SW 1271 (cell line): Measurements from ENCODE around the gene DCP2.

Source experiments
- DNase-seq, 2 experiments: peaks; one replicate each; lab custom pipeline; 2025; lab: John Stamatoyannopoulos, UW

The DCP2 gene

GRCh38 chr5:112967520-112968083 is 9.0 kb upstream of the DCP2 start:
- DNase-seq: no peak

GRCh38 chr5:112968411-112969106 is 8.0 kb upstream of the DCP2 start:
- DNase-seq: no peak

- no peak for DNase-seq
These were observed 5.3 kb upstream of the DCP2 start for GRCh38 chr5:112971276-112971675.

GRCh38 chr5:112973036-112973435 is 3.6 kb upstream of the DCP2 start:
- DNase-seq: no peak

- no peak for DNase-seq
These were observed 2.7 kb upstream of the DCP2 start for GRCh38 chr5:112973904-112974303.

DNA sequence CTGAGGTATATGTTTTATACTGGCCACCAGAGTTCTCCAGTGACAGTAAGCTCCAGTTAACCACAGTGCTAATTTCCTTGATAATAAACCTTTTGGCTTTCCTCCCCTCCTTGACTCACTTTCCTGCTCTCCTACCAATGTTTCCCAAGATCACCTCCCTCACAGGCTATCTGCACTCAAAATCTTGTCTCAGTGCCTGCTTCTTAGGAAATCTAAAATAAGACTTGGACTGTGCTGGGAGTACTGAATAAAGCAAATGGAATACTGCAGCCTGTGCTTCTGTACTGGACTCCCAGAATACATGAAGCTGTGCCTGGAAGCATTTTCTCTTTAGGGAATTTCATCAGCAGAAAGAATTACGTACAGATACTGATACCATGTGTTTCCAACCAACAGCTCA is 1.7 kb upstream of the DCP2 start:
- no peak for DNase-seq

DNA sequence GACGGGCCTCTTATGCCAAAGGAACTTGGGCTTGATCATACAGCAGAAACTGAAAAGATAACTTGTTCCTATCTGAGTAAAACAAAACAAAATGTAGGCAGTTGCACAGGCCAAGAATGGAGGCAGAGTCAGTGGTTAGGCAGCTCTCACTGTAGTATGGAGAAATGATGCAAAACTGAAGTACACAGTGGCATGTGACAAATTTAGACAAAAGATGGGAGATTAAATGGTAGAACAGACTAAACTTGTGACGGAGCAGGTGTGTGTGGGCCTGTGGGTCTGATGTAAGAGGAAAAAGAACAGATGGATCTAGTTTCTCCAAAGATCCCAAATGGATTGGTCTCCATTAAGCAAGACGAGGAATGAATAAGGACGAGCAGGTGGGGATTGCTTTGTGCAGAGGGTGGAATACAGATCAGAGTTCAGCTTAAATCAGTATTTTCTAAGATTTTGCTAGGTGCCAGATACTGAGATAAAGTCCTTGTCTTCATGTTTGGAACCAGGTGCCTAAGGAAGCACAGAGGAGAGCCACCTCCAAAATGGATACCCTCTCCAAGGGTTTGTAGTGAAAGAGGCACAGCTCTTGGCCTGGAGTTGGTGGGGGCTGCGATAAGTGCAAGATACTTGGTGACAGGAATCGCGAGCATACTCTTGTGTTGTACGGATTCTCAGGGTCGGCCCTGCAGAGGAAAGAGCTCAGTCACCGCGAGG is 722 bp upstream of the DCP2 start:
- no peak for DNase-seq

GRCh38 chr5:112977440-112977861 is 853 bp downstream of the DCP2 start:
- no peak for DNase-seq

GRCh38 chr5:112978836-112979235 is 2.2 kb downstream of the DCP2 start:
- no peak for DNase-seq

DNA sequence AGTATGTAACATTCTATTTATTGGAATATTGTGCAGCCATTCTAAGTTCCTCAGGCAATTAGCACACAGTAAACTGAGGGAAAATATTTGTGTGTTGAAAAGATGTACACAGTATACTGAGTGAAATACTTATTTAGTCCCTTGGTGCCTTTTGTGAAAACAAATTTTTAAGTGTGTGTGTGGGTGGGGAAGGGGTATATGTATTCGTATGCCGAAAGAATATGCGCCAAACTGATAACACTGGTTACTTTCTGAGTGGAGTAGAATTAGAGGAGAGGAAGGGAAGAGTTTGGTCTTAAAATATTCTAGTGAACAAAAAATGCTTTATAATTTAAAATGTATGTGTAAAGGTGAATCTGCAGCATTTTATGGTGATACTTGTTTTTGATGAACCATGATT is 3.1 kb downstream of the DCP2 start:
- DNase-seq: no peak

- no peak for DNase-seq
These were observed 6.8 kb downstream of the DCP2 start for GRCh38 chr5:112983363-112983762.

DNA sequence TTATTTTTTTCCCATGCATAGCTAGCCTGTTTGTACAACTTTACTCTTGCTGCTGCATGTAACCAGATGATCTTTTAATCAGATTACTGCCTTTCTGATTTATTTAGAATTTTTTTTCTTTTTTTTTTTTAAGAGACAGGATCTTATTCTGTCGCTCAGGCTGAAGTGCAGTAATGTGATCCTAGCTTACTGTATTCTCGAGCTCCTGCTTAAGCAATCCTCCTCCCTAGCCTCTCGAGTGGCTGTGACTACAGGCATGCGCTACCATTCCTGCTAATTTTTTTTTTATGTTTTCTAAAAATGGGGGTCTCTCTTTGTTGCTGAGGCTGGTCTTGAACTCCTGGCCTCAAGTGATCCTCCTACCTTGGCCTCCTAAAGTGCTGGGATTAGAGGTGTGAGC is 9.6 kb downstream of the DCP2 start:
- DNase-seq: no peak

- DNase-seq: peak in 1 of 2 experiments; percentile 64
These were observed 19.4 kb downstream of the DCP2 start for GRCh38 chr5:112995764-112996618.

DNA sequence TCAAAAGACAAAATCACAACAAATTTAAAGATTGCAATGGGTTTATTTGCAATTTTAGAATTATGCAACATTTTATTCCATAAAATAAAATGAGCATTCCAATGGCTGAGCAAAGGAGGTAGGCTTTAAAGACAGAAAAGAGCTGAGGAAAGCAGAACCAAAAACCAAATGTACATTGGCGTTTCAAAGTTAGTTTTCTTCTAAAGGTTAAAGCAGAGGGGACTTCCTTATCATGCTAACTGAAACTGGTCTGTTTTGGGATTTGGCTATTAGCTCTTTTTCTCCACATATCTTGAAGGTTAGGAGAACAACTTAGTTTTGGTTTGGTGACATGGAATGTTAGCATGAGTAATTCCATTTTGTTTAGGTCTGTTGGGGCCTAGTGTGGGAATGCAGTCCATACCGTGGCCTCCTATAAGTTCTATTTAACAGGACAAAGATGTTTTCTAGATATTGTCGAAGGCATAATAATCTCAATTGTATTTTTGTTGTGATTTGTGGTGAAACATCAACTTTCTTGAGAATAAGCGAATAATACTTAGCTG is 20.3 kb downstream of the DCP2 start:
- DNase-seq: no peak

DNA sequence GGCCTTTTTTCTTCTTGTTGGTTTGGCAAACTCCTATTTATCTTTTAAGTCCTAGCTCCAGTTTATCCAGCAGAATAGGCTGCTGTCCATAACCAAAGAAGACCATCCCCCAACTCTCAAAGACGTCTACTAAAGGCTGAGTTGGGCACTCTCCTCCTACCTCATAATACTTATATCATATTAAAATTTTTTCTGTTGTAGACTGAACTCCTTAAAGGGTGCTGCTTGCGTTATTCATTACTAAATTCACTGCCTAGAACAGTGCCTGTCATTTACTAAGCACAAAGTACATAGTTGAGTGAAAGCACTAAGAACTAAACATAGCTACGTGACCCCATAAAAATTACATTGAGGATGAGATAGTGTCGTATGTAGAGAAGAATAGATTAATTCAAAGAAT is 21.7 kb downstream of the DCP2 start:
- DNase-seq: no peak

- no peak for DNase-seq
These were observed 23.9 kb downstream of the DCP2 start for GRCh38 chr5:113000466-113000865.

GRCh38 chr5:113002423-113002822 is 25.8 kb downstream of the DCP2 start:
- no peak for DNase-seq

DNA sequence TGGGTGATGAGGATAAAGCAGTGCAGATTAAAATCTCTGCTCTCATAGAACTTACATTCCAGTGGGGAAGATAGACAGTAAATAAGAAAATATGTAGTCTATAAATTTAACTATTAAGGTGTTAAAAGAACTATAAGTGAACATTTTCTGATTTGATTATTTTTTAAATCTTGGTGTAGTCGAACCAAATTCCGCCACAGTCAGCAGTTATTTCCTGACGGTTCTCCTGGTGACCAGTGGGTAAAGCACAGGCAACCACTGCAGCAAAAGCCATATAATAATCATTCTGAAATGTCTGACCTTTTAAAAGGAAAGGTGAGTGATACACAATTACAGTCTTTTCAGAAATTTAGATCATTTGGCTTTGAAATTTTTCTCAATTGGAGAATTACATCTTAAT is 27.2 kb downstream of the DCP2 start:
- no peak for DNase-seq

DNA sequence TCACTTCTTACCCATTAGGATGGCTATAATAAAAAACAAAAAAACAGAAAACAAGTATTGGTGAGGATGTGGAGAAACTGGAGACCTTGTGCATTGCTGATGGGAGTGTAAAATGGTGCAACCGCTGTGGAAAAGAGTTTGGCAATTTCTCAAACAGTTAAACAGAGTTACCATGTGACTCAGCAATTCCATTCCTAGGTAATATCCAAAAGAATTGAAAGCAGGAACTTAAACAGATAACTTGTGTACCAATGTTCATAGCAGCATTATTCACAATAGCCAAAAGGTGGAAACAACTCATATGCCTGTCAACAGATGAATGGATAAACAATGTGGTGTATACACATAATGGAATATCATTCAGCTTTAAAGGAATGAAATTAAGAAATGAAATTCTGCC is 28.9 kb downstream of the DCP2 start:
- no peak for DNase-seq

DNA sequence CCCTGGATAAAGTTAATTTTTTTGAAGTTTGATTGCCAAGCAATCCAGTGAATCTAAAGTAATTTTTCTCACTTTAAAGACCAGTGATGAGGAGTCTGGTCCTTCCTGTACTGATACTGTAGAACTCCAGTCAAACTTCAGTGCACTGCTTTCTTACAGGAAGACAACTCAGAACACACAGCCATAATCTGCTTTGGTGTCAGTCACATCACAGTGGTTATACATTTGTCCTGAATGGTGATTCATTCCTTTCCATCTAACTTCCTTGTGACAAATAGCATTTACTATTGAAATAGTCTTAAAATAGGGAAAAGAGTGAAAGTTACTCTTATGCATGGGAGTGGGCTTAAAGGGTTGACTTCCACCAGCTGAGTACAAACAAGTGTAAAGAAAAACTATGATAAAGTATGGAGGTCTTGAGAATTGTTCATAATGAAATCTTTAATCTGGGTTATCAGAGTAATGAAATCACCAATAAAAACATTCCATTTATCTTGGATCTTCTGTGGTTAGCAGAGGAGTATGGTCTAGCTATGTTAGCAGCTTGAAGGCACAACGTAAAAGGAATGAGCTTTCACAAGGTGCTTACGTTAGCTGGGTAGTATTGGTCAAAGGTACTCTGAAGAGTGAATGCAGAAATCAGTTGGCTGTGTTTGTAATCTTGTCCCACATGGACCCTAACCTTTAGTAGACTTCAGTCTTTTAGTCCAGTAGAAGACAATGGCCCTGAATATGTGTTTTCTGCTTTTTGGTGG is 41.5 kb downstream of the DCP2 start:
- DNase-seq: no peak

DNA sequence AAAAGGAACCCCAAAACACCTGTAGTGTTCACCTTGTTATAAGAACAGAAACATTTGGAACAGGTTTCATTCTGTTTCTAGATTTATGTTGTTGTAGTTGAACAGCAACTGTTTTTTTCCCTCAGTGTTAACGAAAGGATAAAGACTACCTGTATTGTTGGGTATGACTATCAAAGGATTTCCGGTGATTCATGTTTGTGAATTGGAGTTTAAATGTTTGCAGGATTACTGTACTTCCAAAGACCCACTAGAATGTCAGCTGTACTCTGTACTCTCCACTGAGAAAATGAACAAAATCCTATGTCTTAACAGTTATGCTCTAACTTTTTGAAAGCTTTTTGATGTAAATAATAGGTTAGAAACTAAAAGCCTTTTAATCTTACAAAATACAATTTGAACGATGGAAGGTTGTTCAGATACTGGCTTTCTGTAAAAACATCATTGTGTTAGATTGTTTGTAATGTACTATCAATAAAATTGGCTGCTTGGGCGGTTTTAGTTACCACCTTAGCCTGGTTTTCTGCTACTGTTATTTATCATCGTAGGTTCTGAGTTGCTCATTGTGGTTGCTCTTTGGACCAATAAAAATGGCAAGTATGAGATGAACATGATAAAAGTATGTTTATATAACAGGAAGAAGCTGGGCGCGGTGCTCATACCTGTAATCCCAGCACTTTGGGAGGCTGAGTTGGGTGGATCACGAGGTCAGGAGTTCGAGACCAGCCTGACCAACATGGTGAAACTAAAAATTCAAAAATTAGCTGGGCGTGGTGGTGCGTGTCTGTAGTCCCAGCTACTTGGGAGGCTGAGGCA is 44.1 kb downstream of the DCP2 start:
- peak; percentile 90 to 97 for DNase-seq
